Right lobe of liver (tissue), 6 donors: Measurements from ENCODE around the gene SLC50A1. TPM values are rescaled to one million over a fixed set of nuclear protein-coding genes. Genes with fewer than 3 reads are reported as not detected.

Experiments
- ATAC-seq, 4 donors: fragments of 200-7000 bp; cut with Tn5 transposase; one replicate each; pipeline ENCODE4 v1.9.1; 2020; ENCODE audit warnings: mild to moderate bottlenecking in 4 of 4, moderate library complexity in 4 of 4
- DNase-seq, 3 donors: peaks; one replicate each; pipeline ENCODE4 v3.0.0-alpha.2; 2020
- H3K27ac ChIP-seq, 3 donors: fragments of 200-600 bp; one replicate each; pipeline ENCODE4 v1.8.0; 2022
- H3K27me3 ChIP-seq, 2 donors: fragments of 200-600 bp; one replicate each; pipeline ENCODE4 v1.8.0; 2022
- H3K36me3 ChIP-seq, 4 donors: fragments of 200-600 bp; sonication (generic) in 1 of 4; one replicate each; pipeline versions ENCODE4 v1.5.1 to v1.8.0; 2017 to 2022; ENCODE audit warnings: control low read depth in 1 of 4
- H3K4me1 ChIP-seq, 4 donors: fragments of 200-600 bp; sonication (generic) in 1 of 4; one replicate each; pipeline versions ENCODE4 v1.5.1 to v1.8.0; 2017 to 2022; ENCODE audit warnings: control low read depth in 1 of 4
- H3K4me3 ChIP-seq, 3 donors: fragments of 200-600 bp; one replicate each; pipeline ENCODE4 v1.8.0; 2022
- H3K9me3 ChIP-seq, 4 donors: fragments of 200-600 bp; sonication (generic) in 1 of 4; one replicate each; pipeline versions ENCODE4 v1.5.1 to v1.8.0; 2017 to 2022; ENCODE audit warnings: control low read depth in 1 of 4
- POLR2A ChIP-seq: fragments of 450-650 bp; IDR thresholded peaks from one replicate; pipeline ENCODE4 v1.6.1; 2017; ENCODE audit warnings: antibody characterized with exemption, mild to moderate bottlenecking
- WGBS: methylation state at CpG from one replicate; pipeline ENCODE4 v1.1.6; 2018; ENCODE audit warnings: low coverage, low lambda C conversion rate; ENCODE audit not compliant: insufficient coverage; ENCODE audit errors: missing lambda C conversion rate; 5-methylcytosine and 5-hydroxymethylcytosine counted together
- intact Hi-C, 2 donors: fragments of 100-400 bp; cut with DNase I; formaldehyde crosslinking; loops; one replicate each; pipeline versions ENCODE4 v1.11.2 to v1.14.1; 2022
- total RNA-seq, 6 experiments: library from RNA; depleted of rRNA in 2 of 6; stranded (reverse); fragments of >200 nt in 2 of 6; fragmentation: NEBNext Ultra II Directional in 3 of 6; extraction: Animal tissue kit (Norgen Biotek cat#: 25700) in 3 of 6; gene quantifications; one replicate each; pipeline versions ENCODE4 v1.1.0 to v1.2.4, GENCODE V29; 2016 to 2023
- TF ChIP-seq, protein P1 (sequence below), 4 donors: fragments of 200-600 bp in 3 of 4; fragments of 450-650 bp in 1 of 4; IDR thresholded peaks; one replicate each; pipeline versions ENCODE4 v1.5.1 to v1.8.0; 2016 to 2022; ENCODE audit warnings: antibody characterized with exemption in 4 of 4, mild to moderate bottlenecking in 2 of 4
- donor health status: DM: no; HTN: yes; CAD: no.
- donor health status: DM: no; HTN: no; CAD: no.
- donor health status: DM: no; HTN: no; CAD: no.
- donor health status: DM: no; HTN: yes; CAD: no.
- donor health status: DM: no; HTN: yes; CAD: no.

The SLC50A1 gene
- total RNA-seq, 6 experiments from 2014 or later, result 16.2 to 28.1 (median 24.4) TPM

GRCh38 chr1:155110381-155110780, 25.3 kb upstream of the SLC50A1 start:
- Histone ChIP-seq H3K4me1 (peaks cover 0 to 25% (median 7%) of the 10 kb centered on the region in 4 donors), H3K27ac (no peak overlapping the region), H3K9me3 (no peaks in the 10 kb centered on the region), H3K36me3 (no peaks in the 10 kb centered on the region), H3K27me3 (no peaks in the 10 kb centered on the region), H3K4me3 (no peak overlapping the region)
- ATAC-seq (no peak), DNase-seq (no peak)
- intact Hi-C loops, result no loop called here
- TF ChIP-seq POLR2A, result no peak
- TF ChIP-seq, protein P1, sequence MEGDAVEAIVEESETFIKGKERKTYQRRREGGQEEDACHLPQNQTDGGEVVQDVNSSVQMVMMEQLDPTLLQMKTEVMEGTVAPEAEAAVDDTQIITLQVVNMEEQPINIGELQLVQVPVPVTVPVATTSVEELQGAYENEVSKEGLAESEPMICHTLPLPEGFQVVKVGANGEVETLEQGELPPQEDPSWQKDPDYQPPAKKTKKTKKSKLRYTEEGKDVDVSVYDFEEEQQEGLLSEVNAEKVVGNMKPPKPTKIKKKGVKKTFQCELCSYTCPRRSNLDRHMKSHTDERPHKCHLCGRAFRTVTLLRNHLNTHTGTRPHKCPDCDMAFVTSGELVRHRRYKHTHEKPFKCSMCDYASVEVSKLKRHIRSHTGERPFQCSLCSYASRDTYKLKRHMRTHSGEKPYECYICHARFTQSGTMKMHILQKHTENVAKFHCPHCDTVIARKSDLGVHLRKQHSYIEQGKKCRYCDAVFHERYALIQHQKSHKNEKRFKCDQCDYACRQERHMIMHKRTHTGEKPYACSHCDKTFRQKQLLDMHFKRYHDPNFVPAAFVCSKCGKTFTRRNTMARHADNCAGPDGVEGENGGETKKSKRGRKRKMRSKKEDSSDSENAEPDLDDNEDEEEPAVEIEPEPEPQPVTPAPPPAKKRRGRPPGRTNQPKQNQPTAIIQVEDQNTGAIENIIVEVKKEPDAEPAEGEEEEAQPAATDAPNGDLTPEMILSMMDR (IDR thresholded peaks at IDR 0.05), result no peak
- 77% methylated on average over 8 of the region's 8 CpGs for WGBS

GRCh38 chr1:155110826-155111225, 24.8 kb upstream of the SLC50A1 start:
- ATAC-seq (no peak), DNase-seq (no peak)
- TF ChIP-seq, protein P1 (IDR thresholded peaks at IDR 0.05), result no peak
- no peak for TF ChIP-seq POLR2A
- WGBS, result 66% methylated on average over 8 of the region's 8 CpGs
- intact Hi-C loops, result no loop called here
- Histone ChIP-seq H3K27ac (no peak overlapping the region), H3K4me1 (peaks cover 0 to 22% (median 7%) of the 10 kb centered on the region in 4 donors), H3K4me3 (no peak overlapping the region), H3K36me3 (no peaks in the 10 kb centered on the region), H3K9me3 (no peaks in the 10 kb centered on the region), H3K27me3 (no peaks in the 10 kb centered on the region)

- DNase-seq, result no peak
- intact Hi-C loops, result no loop called here
Measured at GRCh38 chr1:155113450-155113980, 22.1 kb upstream of the SLC50A1 start.

DNA sequence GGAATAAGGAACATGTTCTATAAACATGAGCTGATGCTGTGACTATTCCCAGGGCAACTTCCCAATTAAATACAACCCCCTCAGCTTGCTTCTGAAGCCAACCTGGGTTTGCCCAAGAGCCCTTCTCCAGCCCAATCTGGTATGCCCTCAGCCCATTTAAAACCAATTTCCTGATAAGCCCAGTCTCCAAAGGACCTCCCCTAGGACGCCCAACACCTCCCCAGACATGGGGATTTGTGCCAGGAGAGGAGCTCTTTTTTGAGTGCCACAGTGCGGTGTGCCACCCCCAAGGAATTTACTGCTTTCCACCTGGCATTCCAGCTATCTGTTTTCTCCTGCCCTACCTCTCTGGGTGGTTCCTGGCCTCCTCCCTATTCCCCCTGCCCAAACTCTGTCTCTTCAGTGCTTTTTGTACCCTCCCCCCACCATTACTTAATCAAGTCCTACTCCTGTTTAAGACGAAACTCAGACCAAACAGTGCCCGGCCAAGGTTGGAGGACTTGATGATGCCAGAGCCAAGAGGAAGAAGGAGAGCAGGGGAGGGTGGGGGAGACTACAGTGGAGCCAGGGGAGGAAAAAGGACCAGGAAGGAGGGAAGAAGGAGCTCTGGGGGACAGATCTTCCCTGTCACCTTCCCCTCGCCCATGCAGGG, 19.4 kb upstream of the SLC50A1 start:
- no peaks in the 10 kb centered on the region for H3K36me3 ChIP-seq
- ATAC-seq (peak in 1 of 4 donors; percentile 13), DNase-seq (peak in 1 of 3 donors; percentile 35)
- H3K9me3 ChIP-seq, result no peaks in the 10 kb centered on the region
- 80% methylated on average over 3 of the region's 5 CpGs for WGBS
- intact Hi-C loops, result no loop called here
- H3K4me1 ChIP-seq, result no peaks in the 10 kb centered on the region
- TF ChIP-seq, protein P1 (IDR thresholded peaks at IDR 0.05), result no peak
- no peak for TF ChIP-seq POLR2A
- H3K4me3 ChIP-seq, result no peak overlapping the region
- no peak overlapping the region for H3K27ac ChIP-seq
- no peaks in the 10 kb centered on the region for H3K27me3 ChIP-seq

More at GRCh38 chr1:155113450-155113980, 22.1 kb upstream of the SLC50A1 start:
- H3K36me3 ChIP-seq, result no peaks in the 10 kb centered on the region
- H3K9me3 ChIP-seq, result no peaks in the 10 kb centered on the region
- H3K4me3 ChIP-seq, result no peak overlapping the region
- H3K4me1 ChIP-seq, result no peaks in the 10 kb centered on the region
- ATAC-seq, result no peak
- no peak overlapping the region for H3K27ac ChIP-seq
- TF ChIP-seq POLR2A, result no peak
- TF ChIP-seq, protein P1 (IDR thresholded peaks at IDR 0.05), result no peak
- no peaks in the 10 kb centered on the region for H3K27me3 ChIP-seq
- 60% methylated on average over 3 of the region's 5 CpGs for WGBS
